H1 (cell line): ENCODE measurements around the gene CCDC154. TPM values are rescaled to one million over a fixed set of nuclear protein-coding genes. Genes with fewer than 3 reads are reported as not detected.
A peak's percentile ranks its signal among the peaks of the same experiment; 100 is the strongest.

Source experiments
- CTCF ChIA-PET: fragments of 300-600 bp; sonication (Branson Sonifier 250); formaldehyde crosslinking; loops from one replicate; lab custom pipeline; 2021; ENCODE audit not compliant: partially characterized antibody; lab: Charles Lee
- POLR2A ChIA-PET: fragments of 300-600 bp; sonication (Branson Sonifier 250); formaldehyde crosslinking; loops from one replicate; lab custom pipeline; 2021; ENCODE audit warnings: inconsistent platforms; ENCODE audit not compliant: partially characterized antibody; lab: Charles Lee
- DNase-seq, 2 experiments: peaks; one replicate each; pipeline versions ENCODE4 v3.0.0 to v3.0.0-alpha.2; 2010 to 2022; ENCODE audit warnings: low spot score in 2 of 2, low read depth in 1 of 2, mixed read lengths in 1 of 2
- FAIRE-seq: peaks from 2 replicates; lab custom pipeline; 2011; peaks lifted over from hg19 to GRCh38; lab: Jason Lieb, UNC
- H2AFZ ChIP-seq: 2 replicates; pipeline ENCODE4 v1.8.1; 2012; ENCODE audit warnings: low read length, inconsistent platforms
- H2AK5ac ChIP-seq: 2 replicates; pipeline ENCODE4 v1.6.1; 2013; ENCODE audit warnings: low read depth, low read length
- H2BK120ac ChIP-seq: replicated peaks from 2 replicates; pipeline ENCODE3; 2013; ENCODE audit warnings: low read depth, low read length, inconsistent platforms
- H2BK12ac ChIP-seq: 2 replicates; pipeline ENCODE4 v1.6.1; 2013; ENCODE audit warnings: low read depth, low read length
- H2BK15ac ChIP-seq: 2 replicates; pipeline ENCODE4 v1.6.1; 2013; ENCODE audit warnings: low read length
- H2BK20ac ChIP-seq: 2 replicates; pipeline ENCODE4 v1.6.1; 2013; ENCODE audit warnings: low read length
- H2BK5ac ChIP-seq: 2 replicates; pipeline ENCODE4 v1.6.1; 2013; ENCODE audit warnings: low read depth, low read length
- H3K14ac ChIP-seq: 2 replicates; pipeline ENCODE4 v1.6.1; 2013; ENCODE audit warnings: inconsistent platforms; ENCODE audit not compliant: insufficient read length
- H3K18ac ChIP-seq: 2 replicates; pipeline ENCODE4 v1.6.1; 2013; ENCODE audit warnings: low read length; ENCODE audit errors: extremely low read depth
- H3K23ac ChIP-seq: 2 replicates; pipeline ENCODE4 v1.6.1; 2013; ENCODE audit warnings: inconsistent platforms; ENCODE audit not compliant: insufficient read length
- H3K23me2 ChIP-seq: 2 replicates; pipeline ENCODE4 v1.6.1; 2013; ENCODE audit warnings: low read depth, low read length
- H3K27ac ChIP-seq: 2 replicates; pipeline ENCODE4 v1.6.1; 2011; ENCODE audit warnings: low read depth, low read length, inconsistent platforms
- H3K27me3 ChIP-seq, 4 experiments: replicated peaks in 1 of 4; 1 replicate in 1 of 4; 2 replicates in 3 of 4; pipeline versions ENCODE4 v1.6.1 to v1.8.1; 2011 to 2013; ENCODE audit warnings: low read length in 3 of 4, mild to moderate bottlenecking in 3 of 4, inconsistent platforms in 2 of 4, mixed read lengths in 2 of 4, moderate library complexity in 1 of 4; ENCODE audit not compliant: control insufficient read depth in 3 of 4, insufficient read depth in 3 of 4; ENCODE audit errors: extremely low read depth in 1 of 4
- H3K36me3 ChIP-seq, 4 experiments: 2 replicates each; pipeline versions ENCODE4 v1.6.1 to v1.8.1; 2011 to 2013; ENCODE audit warnings: mild to moderate bottlenecking in 4 of 4, low read length in 3 of 4, moderate library complexity in 2 of 4, control low read depth in 1 of 4, inconsistent platforms in 1 of 4; ENCODE audit not compliant: insufficient read depth in 4 of 4, control insufficient read depth in 2 of 4
- H3K4ac ChIP-seq: replicated peaks from 2 replicates; pipeline ENCODE3; 2013; ENCODE audit warnings: low read length, low read depth, mixed read lengths, inconsistent platforms; ENCODE audit not compliant: insufficient read length
- H3K4me1 ChIP-seq, 4 experiments: replicated peaks in 1 of 4; 1 replicate in 1 of 4; 2 replicates in 3 of 4; pipeline versions ENCODE4 v1.6.1 to v1.8.1; 2011 to 2013; ENCODE audit warnings: low read length in 3 of 4, inconsistent platforms in 2 of 4, mixed read lengths in 1 of 4; ENCODE audit not compliant: insufficient read depth in 4 of 4, control insufficient read depth in 3 of 4
- H3K4me2 ChIP-seq, 2 experiments: 2 replicates each; pipeline versions ENCODE4 v1.6.1 to v1.8.1; 2011 to 2013; ENCODE audit warnings: low read depth in 2 of 2, low read length in 2 of 2, control low read depth in 1 of 2, inconsistent platforms in 1 of 2, mild to moderate bottlenecking in 1 of 2; ENCODE audit not compliant: insufficient read depth in 1 of 2
- H3K4me3 ChIP-seq, 4 experiments: fragments of 200-600, 300-600 bp in 1 of 4; sonication (generic), shearing (Covaris generic), sonication (Bioruptor Twin) in 1 of 4; 2 replicates each; pipeline versions ENCODE4 v1.5.1 to v1.8.1; 2011 to 2016; ENCODE audit warnings: low read length in 4 of 4, low read depth in 3 of 4, control low read depth in 2 of 4, inconsistent platforms in 2 of 4, mild to moderate bottlenecking in 2 of 4, mixed read lengths in 1 of 4, moderate library complexity in 1 of 4; ENCODE audit not compliant: insufficient read depth in 2 of 4; ENCODE audit errors: extremely low read depth in 1 of 4
- H3K56ac ChIP-seq: replicated peaks from 2 replicates; pipeline ENCODE3; 2013; ENCODE audit warnings: low read depth, mild to moderate bottlenecking, mixed read lengths, low read length, inconsistent platforms; ENCODE audit not compliant: insufficient read length
- H3K79me1 ChIP-seq: 2 replicates; pipeline ENCODE4 v1.6.1; 2013; ENCODE audit warnings: low read depth, low read length, control low read depth
- H3K79me2 ChIP-seq, 2 experiments: 2 replicates each; pipeline versions ENCODE4 v1.6.1 to v1.8.1; 2012 to 2013; ENCODE audit warnings: low read length in 2 of 2, mild to moderate bottlenecking in 2 of 2, inconsistent platforms in 1 of 2; ENCODE audit not compliant: insufficient read depth in 2 of 2, control insufficient read depth in 1 of 2
- H3K9ac ChIP-seq, 4 experiments: replicated peaks in 1 of 4; 1 replicate in 1 of 4; 2 replicates in 3 of 4; pipeline versions ENCODE4 v1.6.1 to v1.8.1; 2011 to 2013; ENCODE audit warnings: low read depth in 3 of 4, low read length in 3 of 4, control low read depth in 2 of 4, mild to moderate bottlenecking in 2 of 4, moderate library complexity in 2 of 4, inconsistent platforms in 1 of 4; ENCODE audit errors: extremely low read depth in 1 of 4
- H3K9me3 ChIP-seq, 2 experiments: 2 replicates each; pipeline versions ENCODE4 v1.6.1 to v1.8.1; 2012 to 2013; ENCODE audit warnings: mild to moderate bottlenecking in 2 of 2, moderate library complexity in 2 of 2, control low read depth in 1 of 2, inconsistent platforms in 1 of 2, low read depth in 1 of 2, low read length in 1 of 2, mixed read lengths in 1 of 2; ENCODE audit not compliant: insufficient read depth in 2 of 2
- H4K20me1 ChIP-seq, 2 experiments: replicated peaks in 1 of 2; 2 replicates each; pipeline versions ENCODE3 to v1.8.1; 2011 to 2013; ENCODE audit warnings: inconsistent platforms in 2 of 2, low read length in 2 of 2, mild to moderate bottlenecking in 1 of 2; ENCODE audit not compliant: insufficient read depth in 2 of 2, control insufficient read depth in 1 of 2
- H4K5ac ChIP-seq: 2 replicates; pipeline ENCODE4 v1.6.1; 2013; ENCODE audit warnings: low read length, low read depth, mixed read lengths, inconsistent platforms; ENCODE audit not compliant: insufficient read length
- H4K8ac ChIP-seq: 2 replicates; pipeline ENCODE4 v1.8.0; 2013; ENCODE audit warnings: mild to moderate bottlenecking, moderate library complexity, low read length, inconsistent platforms; ENCODE audit not compliant: insufficient read depth; ENCODE audit errors: extremely low read depth
- H4K91ac ChIP-seq: replicated peaks from 2 replicates; pipeline ENCODE3; 2013; ENCODE audit warnings: low read length, mixed read lengths, inconsistent platforms; ENCODE audit not compliant: insufficient read length
- BRCA1 ChIP-seq: IDR thresholded peaks from 2 replicates; pipeline ENCODE4 v1.6.1; 2012; ENCODE audit warnings: low read depth, low read length, improper control_type of control experiment
- CTCF ChIP-seq, 3 experiments: IDR thresholded peaks; 1 replicate in 2 of 3; 2 replicates in 1 of 3; pipeline versions ENCODE4 v1.5.1 to v1.6.1; 2011; ENCODE audit warnings: low read length in 3 of 3, mild to moderate bottlenecking in 3 of 3, inconsistent platforms in 2 of 3, low read depth in 1 of 3, moderate library complexity in 1 of 3; ENCODE audit not compliant: insufficient read depth in 1 of 3; ENCODE audit errors: control extremely low read depth in 1 of 3
- EGR1 ChIP-seq: IDR thresholded peaks from 2 replicates; pipeline ENCODE4 v1.6.1; 2011; ENCODE audit warnings: low read depth, low read length, borderline replicate concordance
- FOSL1 ChIP-seq: IDR thresholded peaks from 2 replicates; pipeline ENCODE4 v1.6.1; 2011; ENCODE audit warnings: mild to moderate bottlenecking, low read depth, low read length, moderate library complexity; ENCODE audit not compliant: insufficient read depth
- MAFK ChIP-seq: IDR thresholded peaks from 2 replicates; pipeline ENCODE4 v1.6.1; 2012; ENCODE audit warnings: low read depth, mild to moderate bottlenecking, improper control_type of control experiment, low read length
- RAD21 ChIP-seq, 2 experiments: IDR thresholded peaks in 1 of 2; conservative IDR thresholded peaks in 1 of 2; 2 replicates each; pipeline ENCODE4 v1.6.1; 2011; ENCODE audit warnings: low read depth in 2 of 2, low read length in 2 of 2, improper control_type of control experiment in 1 of 2, inconsistent platforms in 1 of 2, mild to moderate bottlenecking in 1 of 2, moderate library complexity in 1 of 2
- RNF2 ChIP-seq: fragments of 200-900, 300-1000 bp; sonication (generic); IDR thresholded peaks from 2 replicates; pipeline ENCODE4 v1.7.1; 2016; ENCODE audit warnings: borderline replicate concordance, low read depth, mild to moderate bottlenecking, antibody characterized with exemption, low read length; ENCODE audit not compliant: poor library complexity, severe bottlenecking; ENCODE audit errors: missing control alignments
- SIRT6 ChIP-seq: IDR thresholded peaks from one replicate; pipeline ENCODE4 v1.7.1; 2012; ENCODE audit warnings: low read length, inconsistent platforms
- WGBS, 2 experiments: shearing (Covaris generic) in 1 of 2; methylation state at CpG; one replicate each; pipeline versions ENCODE4 v1.1.6 to v1.1.7; 2013 to 2015; ENCODE audit warnings: low lambda C conversion rate in 2 of 2, mixed read lengths in 2 of 2, inconsistent platforms in 1 of 2, low coverage in 1 of 2, missing lambda C conversion rate in 1 of 2; ENCODE audit not compliant: insufficient replicate concordance in 2 of 2, insufficient coverage in 1 of 2, insufficient read length in 1 of 2; ENCODE audit errors: extremely low coverage in 1 of 2, missing lambda C conversion rate in 1 of 2; 5-methylcytosine and 5-hydroxymethylcytosine counted together
- polyA plus RNA-seq, 7 experiments: library from polyadenylated mRNA; depleted of rRNA in 3 of 7; stranded (reverse) in 5 of 7; unstranded in 2 of 7; fragments of >200 nt in 5 of 7; fragments of 200-250 nt in 2 of 7; gene quantifications; 1 replicate in 5 of 7; 2 replicates in 1 of 7; 4 replicates in 1 of 7; pipeline versions ENCODE4 v1.2.1 to v1.2.3, GENCODE V29; 2011 to 2013; ENCODE audit warnings: missing spikeins in 2 of 7, mixed read lengths in 2 of 7
- total RNA-seq: library from RNA; stranded (reverse); fragmentation: NEBNext Ultra II Directional; extraction: Animal tissue kit (Norgen Biotek cat#: 25700); gene quantifications from 2 replicates; pipeline ENCODE4 v1.2.1, GENCODE V29; 2021
- TF ChIP-seq, protein P1 (sequence below): IDR thresholded peaks from 2 replicates; pipeline ENCODE4 v1.6.1; 2011; ENCODE audit warnings: low read length, improper control_type of control experiment

Gene CCDC154
- total and polyA plus RNA-seq, 2 of the 8 experiments (the other 6 are each of a cell fraction or from before 2014, with no cell fraction given), result 0.15 to 0.88 TPM

DNA sequence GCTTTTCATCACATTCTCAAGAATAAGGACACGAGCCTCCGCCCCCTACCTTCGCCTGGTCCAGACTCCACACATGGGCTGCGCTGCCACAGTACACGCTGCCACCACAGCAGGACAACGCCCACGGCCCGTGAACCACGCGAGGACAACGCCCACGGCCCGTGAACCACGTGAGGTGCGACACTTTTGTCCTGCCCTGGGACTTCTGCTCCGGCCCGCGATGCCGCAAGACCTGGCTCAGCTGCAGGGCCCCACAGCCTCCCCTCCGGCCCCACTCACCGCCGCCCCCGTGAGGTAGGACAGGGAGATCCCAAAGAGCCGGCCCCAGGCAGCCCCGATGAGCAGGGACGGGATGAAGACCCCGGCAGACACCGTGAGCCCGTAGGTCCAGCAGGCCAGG is 5.9 kb upstream of the CCDC154 start:
- H3K4ac ChIP-seq, result no peak overlapping the region
- H3K9me3 ChIP-seq, result no peaks in the 10 kb centered on the region
- WGBS, 2 experiments, result 93% methylated on average over 12 of the region's 29 CpGs; no CpG with 5 or more reads in 1 of the 2 experiments
- H3K4me1 ChIP-seq, result no peaks in the 10 kb centered on the region
- H2BK120ac ChIP-seq, result no peak overlapping the region
- H3K14ac ChIP-seq, result no peak overlapping the region
- H2AFZ ChIP-seq, result no peak overlapping the region
- peak in 1 of 2 experiments; percentile 77 for DNase-seq
- H4K91ac ChIP-seq, result no peak overlapping the region
- no peak overlapping the region for H3K23ac ChIP-seq
- H3K4me2 ChIP-seq, result no peak overlapping the region
- H3K4me3 ChIP-seq, result no peak overlapping the region
- H2AK5ac ChIP-seq, result no peak overlapping the region
- no peak overlapping the region for H2BK5ac ChIP-seq
- TF ChIP-seq SIRT6, result no peak
- 0 out of 2 replicates have a peak, but pooled peaks have one; percentile 41 for TF ChIP-seq FOSL1
- TF ChIP-seq, protein P1, sequence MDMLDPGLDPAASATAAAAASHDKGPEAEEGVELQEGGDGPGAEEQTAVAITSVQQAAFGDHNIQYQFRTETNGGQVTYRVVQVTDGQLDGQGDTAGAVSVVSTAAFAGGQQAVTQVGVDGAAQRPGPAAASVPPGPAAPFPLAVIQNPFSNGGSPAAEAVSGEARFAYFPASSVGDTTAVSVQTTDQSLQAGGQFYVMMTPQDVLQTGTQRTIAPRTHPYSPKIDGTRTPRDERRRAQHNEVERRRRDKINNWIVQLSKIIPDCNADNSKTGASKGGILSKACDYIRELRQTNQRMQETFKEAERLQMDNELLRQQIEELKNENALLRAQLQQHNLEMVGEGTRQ, result no peak
- no peak for TF ChIP-seq MAFK
- no peak for TF ChIP-seq RNF2
- peak; percentile 40 to 43 (median 41); a peak in 3 of 4 replicates for TF ChIP-seq CTCF (IDR thresholded peaks at IDR 0.05; ENCODE audit: control extremely low read depth in 1 of 3, insufficient read depth in 1 of 3, low read depth in 1 of 3, low read length in 3 of 3)
- TF ChIP-seq BRCA1, result no peak
- TF ChIP-seq RAD21 (IDR thresholded peaks at IDR 0.05 in 1 of 2, conservative IDR thresholded peaks at IDR 0.05 in 1 of 2; ENCODE audit: low read depth in 2 of 2, low read length in 2 of 2), result peak in 1 of 2 experiments; percentile 56; a peak in 3 of 4 replicates
- TF ChIP-seq EGR1, result peak; percentile 69
- H4K20me1 ChIP-seq, result peaks cover 2 to 14% of the 10 kb centered on the region in 2 experiments
- no peak overlapping the region for H3K27ac ChIP-seq
- H2BK20ac ChIP-seq, result no peak overlapping the region
- no peak overlapping the region for H4K5ac ChIP-seq
- no peaks in the 10 kb centered on the region for H3K79me2 ChIP-seq
- POLR2A ChIA-PET, result interaction anchor here (0.8 to 1.2 kb wide), 3 partner anchors 15 to 22 kb away, joined by 3 read pairs; no protein-coding TSS in a partner anchor
- no peak overlapping the region for H3K9ac ChIP-seq
- H4K8ac ChIP-seq, result no peak overlapping the region
- no peak overlapping the region for H3K56ac ChIP-seq
- no peak overlapping the region for H2BK15ac ChIP-seq
- no peaks in the 10 kb centered on the region for H3K23me2 ChIP-seq
- H3K27me3 ChIP-seq, result no peaks in the 10 kb centered on the region
- no peak overlapping the region for H2BK12ac ChIP-seq
- no peak overlapping the region for H3K18ac ChIP-seq
- CTCF ChIA-PET, result interaction anchor here (0.6 to 2.5 kb wide), 8 partner anchors 11 to 428 kb away, joined by 3 to 8 read pairs (median 4); no protein-coding TSS in a partner anchor
- H3K79me1 ChIP-seq, result no peaks in the 10 kb centered on the region
- H3K36me3 ChIP-seq, result peaks cover 0 to 43% (median 12%) of the 10 kb centered on the region in 4 experiments; a peak in 4 of 8 replicates
- no peak for FAIRE-seq
